ENCODE data around the gene OTOG.

DNA sequence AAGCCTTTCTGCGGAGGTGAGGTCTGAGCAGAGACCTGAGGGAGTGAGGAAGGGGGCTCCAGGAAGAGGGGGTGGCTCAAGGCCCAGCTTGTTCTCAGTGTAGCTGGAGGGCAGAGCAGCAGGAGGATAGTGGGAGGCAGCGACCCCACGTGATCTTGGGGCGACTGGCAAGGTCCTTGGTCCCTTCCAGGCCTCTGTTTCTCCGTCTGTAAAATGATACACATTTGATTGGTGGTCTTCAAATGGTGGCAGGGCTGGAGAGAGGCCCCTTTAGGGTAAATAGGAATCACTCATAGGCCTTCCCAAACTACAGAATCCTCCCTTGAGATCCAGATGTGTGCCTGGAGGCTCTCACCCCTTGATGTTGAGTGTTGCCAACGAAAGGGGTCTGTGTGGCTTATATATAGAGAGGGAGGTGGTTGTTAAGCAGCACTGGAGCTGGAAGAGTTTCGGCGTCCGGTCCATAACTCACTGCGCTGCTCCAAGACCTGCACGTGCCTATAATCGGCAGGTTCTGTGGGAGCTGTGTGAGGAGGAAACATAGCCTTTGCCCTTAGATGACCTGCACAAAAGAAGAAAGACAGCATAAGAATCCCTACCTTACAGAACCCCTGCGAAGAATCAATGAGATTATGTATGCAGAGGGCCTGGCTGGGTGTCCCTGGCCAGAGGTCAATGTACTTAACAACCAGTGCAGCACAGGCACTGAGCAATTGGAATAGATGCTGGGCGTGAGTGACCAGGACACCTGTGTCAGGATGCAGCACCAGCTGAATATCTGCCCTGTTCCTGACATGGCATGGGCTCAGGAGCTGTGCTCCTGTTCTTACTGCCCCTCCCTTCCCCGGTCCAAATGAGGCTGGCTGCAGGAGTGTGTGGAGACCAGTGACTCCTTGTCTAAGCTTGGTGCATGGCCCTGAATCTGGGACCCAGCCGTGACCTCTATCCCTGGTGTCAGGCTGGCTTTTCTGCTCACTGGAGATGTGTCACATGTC, 28.7 kb downstream of the OTOG start:
- TF ChIP-seq, protein P1, sequence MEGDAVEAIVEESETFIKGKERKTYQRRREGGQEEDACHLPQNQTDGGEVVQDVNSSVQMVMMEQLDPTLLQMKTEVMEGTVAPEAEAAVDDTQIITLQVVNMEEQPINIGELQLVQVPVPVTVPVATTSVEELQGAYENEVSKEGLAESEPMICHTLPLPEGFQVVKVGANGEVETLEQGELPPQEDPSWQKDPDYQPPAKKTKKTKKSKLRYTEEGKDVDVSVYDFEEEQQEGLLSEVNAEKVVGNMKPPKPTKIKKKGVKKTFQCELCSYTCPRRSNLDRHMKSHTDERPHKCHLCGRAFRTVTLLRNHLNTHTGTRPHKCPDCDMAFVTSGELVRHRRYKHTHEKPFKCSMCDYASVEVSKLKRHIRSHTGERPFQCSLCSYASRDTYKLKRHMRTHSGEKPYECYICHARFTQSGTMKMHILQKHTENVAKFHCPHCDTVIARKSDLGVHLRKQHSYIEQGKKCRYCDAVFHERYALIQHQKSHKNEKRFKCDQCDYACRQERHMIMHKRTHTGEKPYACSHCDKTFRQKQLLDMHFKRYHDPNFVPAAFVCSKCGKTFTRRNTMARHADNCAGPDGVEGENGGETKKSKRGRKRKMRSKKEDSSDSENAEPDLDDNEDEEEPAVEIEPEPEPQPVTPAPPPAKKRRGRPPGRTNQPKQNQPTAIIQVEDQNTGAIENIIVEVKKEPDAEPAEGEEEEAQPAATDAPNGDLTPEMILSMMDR (IDR thresholded peaks at IDR 0.05) = no peak
- no peak for TF ChIP-seq POLR2A (IDR thresholded peaks at IDR 0.05)
